VCaP (cell line): ENCODE data around the gene NUP155.
"Not testable (repeated sequence)": the region's sequence is repeated elsewhere in the genome, so short reads cannot be mapped to it uniquely, and the experiment has no call there.

Experiments
- H3K27ac ChIP-seq: fragments of 450-650 bp; 2 replicates; pipeline ENCODE4 v1.5.1; 2017
- CTCF ChIP-seq: fragments of 450-650 bp; conservative IDR thresholded peaks from 2 replicates; pipeline ENCODE4 v1.5.1; 2017; ENCODE audit warnings: mild to moderate bottlenecking, moderate library complexity

Gene NUP155

GRCh38 chr5:37310360-37310759 is 60.5 kb downstream of the NUP155 start:
- TF ChIP-seq CTCF = no peak
- no peak overlapping the region for H3K27ac ChIP-seq

GRCh38 chr5:37308793-37309192 is 62.1 kb downstream of the NUP155 start:
- no peak overlapping the region for H3K27ac ChIP-seq
- no peak for TF ChIP-seq CTCF

- no peak overlapping the region for H3K27ac ChIP-seq
- no peak for TF ChIP-seq CTCF
These were observed 66.0 kb downstream of the NUP155 start for GRCh38 chr5:37304888-37305287.

- H3K27ac ChIP-seq = not testable (repeated sequence)
These were observed 74.6 kb downstream of the NUP155 start for GRCh38 chr5:37296313-37296712.

GRCh38 chr5:37283214-37283820 is 87.6 kb downstream of the NUP155 start:
- TF ChIP-seq CTCF = no peak
- no peak overlapping the region for H3K27ac ChIP-seq

- no peak for TF ChIP-seq CTCF
These were observed 95.4 kb downstream of the NUP155 start for GRCh38 chr5:37275511-37275910.

GRCh38 chr5:37272511-37272910 is 98.4 kb downstream of the NUP155 start:
- no peak overlapping the region for H3K27ac ChIP-seq
- no peak for TF ChIP-seq CTCF

More at GRCh38 chr5:37275511-37275910, 95.4 kb downstream of the NUP155 start:
- H3K27ac ChIP-seq = no peak overlapping the region

- H3K27ac ChIP-seq = not testable (repeated sequence)
These were observed 102.8 kb downstream of the NUP155 start for GRCh38 chr5:37268100-37268499.
